HEK293 (cell line): ENCODE data around the gene PANX3.
A peak's percentile ranks its signal among the peaks of the same experiment; 100 is the strongest.

Source experiments
- CTCF ChIA-PET: fragments of 350-600 bp; formaldehyde crosslinking; extraction: SDS; loops from one replicate; lab custom pipeline; 2021; ENCODE audit warnings: antibody characterized with exemption; lab: Yijun Ruan, JAX
- POLR2A ChIA-PET: fragments of 300-600 bp; formaldehyde crosslinking; extraction: SDS; loops from one replicate; lab custom pipeline; 2020; ENCODE audit warnings: antibody characterized with exemption, inconsistent platforms; lab: Yijun Ruan, JAX
- H3K27ac ChIP-seq: fragments of 200-500 bp; sonication (Bioruptor generic); 2 replicates; pipeline ENCODE4 v1.5.1; 2014; ENCODE audit warnings: low read depth, low read length, control low read depth, inconsistent platforms; ENCODE audit errors: extremely low read depth
- H3K36me3 ChIP-seq, 2 experiments: fragments of 200-500 bp in 1 of 2; sonication (Bioruptor generic) in 1 of 2; 1 replicate in 1 of 2; 2 replicates in 1 of 2; pipeline ENCODE4 v1.5.1; 2014 to 2017; ENCODE audit warnings: inconsistent platforms in 2 of 2, low read length in 2 of 2; ENCODE audit not compliant: control insufficient read depth in 2 of 2, insufficient read depth in 1 of 2
- H3K4me1 ChIP-seq: fragments of 200-500 bp; sonication (Bioruptor generic); 2 replicates; pipeline ENCODE4 v1.5.1; 2014; ENCODE audit warnings: mild to moderate bottlenecking, low read length, inconsistent platforms; ENCODE audit not compliant: control insufficient read depth, insufficient read depth
- H3K4me3 ChIP-seq: 2 replicates; pipeline ENCODE4 v1.5.1; 2011; ENCODE audit warnings: low read depth, mild to moderate bottlenecking, control low read depth, low read length, moderate library complexity
- H3K9me3 ChIP-seq: fragments of 200-500 bp; sonication (Bioruptor generic); 2 replicates; pipeline ENCODE4 v1.5.1; 2014; ENCODE audit warnings: low read depth, low read length, inconsistent platforms; ENCODE audit not compliant: control insufficient read depth, insufficient read depth
- PRDM4 ChIP-seq: fragments of 450-650 bp; formaldehyde crosslinking; IDR thresholded peaks from 2 replicates; pipeline ENCODE4 v1.5.1; 2017; ENCODE audit warnings: missing biosample characterization, missing genetic modification characterization
- TRIM28 ChIP-seq: IDR thresholded peaks from 2 replicates; pipeline ENCODE4 v1.6.1; 2011; ENCODE audit warnings: low read length, control low read depth, borderline replicate concordance
- ZBTB26 ChIP-seq: fragments of 450-650 bp; formaldehyde crosslinking; optimal IDR thresholded peaks from 2 replicates; pipeline ENCODE3; 2016; ENCODE audit warnings: missing biosample characterization, mild to moderate bottlenecking, missing genetic modification characterization
- ZFHX2 ChIP-seq: fragments of 450-650 bp; formaldehyde crosslinking; conservative IDR thresholded peaks from 2 replicates; pipeline ENCODE4 v1.5.1; 2016; ENCODE audit warnings: missing biosample characterization, missing genetic modification characterization
- ZNF112 ChIP-seq: fragments of 450-650 bp; formaldehyde crosslinking; IDR thresholded peaks from 2 replicates; pipeline ENCODE4 v1.5.0; 2017; ENCODE audit warnings: missing biosample characterization, missing genetic modification characterization
- ZNF138 ChIP-seq: fragments of 450-650 bp; formaldehyde crosslinking; IDR thresholded peaks from 2 replicates; pipeline ENCODE4 v1.5.1; 2016; ENCODE audit warnings: missing biosample characterization, missing genetic modification characterization, borderline replicate concordance
- ZNF140 ChIP-seq: fragments of 450-650 bp; formaldehyde crosslinking; IDR thresholded peaks from 2 replicates; pipeline ENCODE4 v1.5.1; 2016; ENCODE audit warnings: missing biosample characterization, missing genetic modification characterization
- ZNF18 ChIP-seq: fragments of 450-650 bp; formaldehyde crosslinking; IDR thresholded peaks from 2 replicates; pipeline ENCODE4 v1.5.1; 2016; ENCODE audit warnings: missing biosample characterization, missing genetic modification characterization
- ZNF248 ChIP-seq: fragments of 450-650 bp; formaldehyde crosslinking; IDR thresholded peaks from 2 replicates; pipeline ENCODE4 v1.5.1; 2017; ENCODE audit warnings: missing biosample characterization, missing genetic modification characterization
- ZNF266 ChIP-seq: fragments of 450-650 bp; formaldehyde crosslinking; IDR thresholded peaks from 2 replicates; pipeline ENCODE4 v1.5.1; 2016; ENCODE audit warnings: missing biosample characterization, missing genetic modification characterization, low read depth
- ZNF274 ChIP-seq, 2 experiments: fragments of 200-500 bp in 1 of 2; fragments of 450-650 bp in 1 of 2; sonication (Bioruptor generic) in 1 of 2; formaldehyde crosslinking in 1 of 2; IDR thresholded peaks; 2 replicates each; pipeline versions ENCODE4 v1.5.1 to v1.6.1; 2014 to 2016; ENCODE audit warnings: borderline replicate concordance in 1 of 2, inconsistent platforms in 1 of 2, low read length in 1 of 2, missing biosample characterization in 1 of 2, missing genetic modification characterization in 1 of 2
- ZNF354C ChIP-seq: fragments of 450-650 bp; formaldehyde crosslinking; IDR thresholded peaks from 2 replicates; pipeline ENCODE4 v1.5.1; 2016; ENCODE audit warnings: missing biosample characterization, missing genetic modification characterization, low read depth, borderline replicate concordance
- ZNF473 ChIP-seq: fragments of 450-650 bp; formaldehyde crosslinking; IDR thresholded peaks from 2 replicates; pipeline ENCODE4 v1.5.1; 2017; ENCODE audit warnings: missing biosample characterization, missing genetic modification characterization
- ZNF510 ChIP-seq: fragments of 450-650 bp; formaldehyde crosslinking; IDR thresholded peaks from 2 replicates; pipeline ENCODE4 v1.5.1; 2018; ENCODE audit warnings: mild to moderate bottlenecking, missing genetic modification characterization, missing biosample characterization; ENCODE audit not compliant: insufficient replicate concordance
- ZNF555 ChIP-seq: fragments of 450-650 bp; formaldehyde crosslinking; conservative IDR thresholded peaks from 2 replicates; pipeline ENCODE4 v1.5.1; 2017; ENCODE audit warnings: missing biosample characterization, mild to moderate bottlenecking, missing genetic modification characterization, inconsistent platforms
- ZNF585B ChIP-seq: fragments of 450-650 bp; formaldehyde crosslinking; IDR thresholded peaks from 2 replicates; pipeline ENCODE4 v1.5.1; 2016; ENCODE audit warnings: missing biosample characterization, missing genetic modification characterization
- ZNF626 ChIP-seq: fragments of 450-650 bp; sonication (Bioruptor Pico); formaldehyde crosslinking; IDR thresholded peaks from 2 replicates; pipeline ENCODE4 v1.5.1; 2018; ENCODE audit warnings: missing biosample characterization, missing genetic modification characterization, inconsistent platforms
- ZNF677 ChIP-seq: fragments of 450-650 bp; IDR thresholded peaks from 2 replicates; pipeline ENCODE4 v1.5.0; 2018; ENCODE audit warnings: missing biosample characterization, mild to moderate bottlenecking, missing genetic modification characterization, moderate library complexity
- ZNF747 ChIP-seq: fragments of 450-650 bp; formaldehyde crosslinking; IDR thresholded peaks from 2 replicates; pipeline ENCODE4 v1.5.1; 2016; ENCODE audit warnings: missing biosample characterization, missing genetic modification characterization
- ZNF777 ChIP-seq: fragments of 450-650 bp; formaldehyde crosslinking; IDR thresholded peaks from 2 replicates; pipeline ENCODE4 v1.5.1; 2017; ENCODE audit warnings: missing biosample characterization, missing genetic modification characterization, borderline replicate concordance
- ZNF785 ChIP-seq: fragments of 450-650 bp; formaldehyde crosslinking; IDR thresholded peaks from 2 replicates; pipeline ENCODE4 v1.5.1; 2016; ENCODE audit warnings: missing biosample characterization, missing genetic modification characterization
- ZSCAN16 ChIP-seq: fragments of 450-650 bp; formaldehyde crosslinking; IDR thresholded peaks from 2 replicates; pipeline ENCODE4 v1.5.1; 2016; ENCODE audit warnings: missing biosample characterization, missing genetic modification characterization
- TF ChIP-seq, protein P1 (sequence below): fragments of 450-650 bp; formaldehyde crosslinking; IDR thresholded peaks from 2 replicates; pipeline ENCODE4 v1.5.0; 2017; ENCODE audit warnings: missing biosample characterization, missing genetic modification characterization, borderline replicate concordance

Gene PANX3

DNA sequence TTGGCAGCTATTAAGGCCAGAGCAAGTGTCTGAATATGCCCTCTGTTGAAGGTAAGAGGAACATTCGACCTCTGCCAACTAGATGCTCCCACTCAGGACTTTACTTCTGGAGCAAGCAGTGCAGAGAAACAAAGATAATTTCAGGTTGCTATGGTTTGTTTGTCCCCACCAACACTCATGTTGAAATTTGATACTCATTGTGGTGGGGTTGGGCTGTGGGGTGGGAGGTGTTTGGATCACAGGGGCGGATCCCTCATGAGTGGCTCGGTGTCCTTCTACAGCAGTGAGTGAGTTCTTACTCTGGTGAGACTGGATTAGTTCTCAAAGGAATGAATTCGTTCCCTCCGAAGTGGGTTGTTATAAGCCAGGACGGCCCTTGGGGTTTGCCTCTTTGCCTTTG, 29.4 kb upstream of the PANX3 start (continued):
- TF ChIP-seq, protein P1, sequence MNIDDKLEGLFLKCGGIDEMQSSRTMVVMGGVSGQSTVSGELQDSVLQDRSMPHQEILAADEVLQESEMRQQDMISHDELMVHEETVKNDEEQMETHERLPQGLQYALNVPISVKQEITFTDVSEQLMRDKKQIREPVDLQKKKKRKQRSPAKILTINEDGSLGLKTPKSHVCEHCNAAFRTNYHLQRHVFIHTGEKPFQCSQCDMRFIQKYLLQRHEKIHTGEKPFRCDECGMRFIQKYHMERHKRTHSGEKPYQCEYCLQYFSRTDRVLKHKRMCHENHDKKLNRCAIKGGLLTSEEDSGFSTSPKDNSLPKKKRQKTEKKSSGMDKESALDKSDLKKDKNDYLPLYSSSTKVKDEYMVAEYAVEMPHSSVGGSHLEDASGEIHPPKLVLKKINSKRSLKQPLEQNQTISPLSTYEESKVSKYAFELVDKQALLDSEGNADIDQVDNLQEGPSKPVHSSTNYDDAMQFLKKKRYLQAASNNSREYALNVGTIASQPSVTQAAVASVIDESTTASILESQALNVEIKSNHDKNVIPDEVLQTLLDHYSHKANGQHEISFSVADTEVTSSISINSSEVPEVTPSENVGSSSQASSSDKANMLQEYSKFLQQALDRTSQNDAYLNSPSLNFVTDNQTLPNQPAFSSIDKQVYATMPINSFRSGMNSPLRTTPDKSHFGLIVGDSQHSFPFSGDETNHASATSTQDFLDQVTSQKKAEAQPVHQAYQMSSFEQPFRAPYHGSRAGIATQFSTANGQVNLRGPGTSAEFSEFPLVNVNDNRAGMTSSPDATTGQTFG (tag by site-specific recombination) = no peak
- no peak for TF ChIP-seq ZNF18 (tag by site-specific recombination)
- 0 out of 2 replicates have a peak, but pooled peaks have one; percentile 23 for TF ChIP-seq ZSCAN16 (tag by site-specific recombination)
- TF ChIP-seq ZNF138 (tag by site-specific recombination) = no peak
- TF ChIP-seq PRDM4 (tag by site-specific recombination) = no peak
- no peak for TF ChIP-seq ZNF510 (tag by site-specific recombination)
- TF ChIP-seq ZNF266 (tag by site-specific recombination) = no peak

DNA sequence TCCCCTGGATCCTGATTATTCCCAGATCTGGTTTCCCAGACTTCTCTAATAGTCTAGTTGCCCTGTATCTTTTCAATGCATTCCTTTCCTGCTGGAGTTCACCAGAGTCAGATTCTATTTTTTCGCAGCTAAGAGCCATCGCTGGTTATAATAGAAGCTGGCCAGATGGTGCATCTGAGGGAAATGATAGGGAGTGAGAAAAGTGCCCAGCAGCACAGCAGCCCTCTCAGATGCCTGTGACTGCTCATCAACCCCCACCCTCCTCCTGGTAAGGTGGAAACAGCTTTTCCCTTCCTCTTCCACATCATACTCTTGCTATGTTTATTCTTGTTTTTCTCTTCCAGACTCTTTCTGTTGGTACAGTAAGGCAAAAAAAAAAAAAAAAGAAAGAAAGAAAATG, 28.7 kb upstream of the PANX3 start:
- Histone ChIP-seq H3K36me3 (no peaks in the 10 kb centered on the region), H3K4me3 (no peak overlapping the region), H3K9me3 (no peaks in the 10 kb centered on the region), H3K27ac (no peak overlapping the region), H3K4me1 (no peaks in the 10 kb centered on the region)
- ChIA-PET CTCF (interaction anchor here (0.5 to 1.3 kb wide), 3 partner anchors 22 to 180 kb away, joined by 3 to 7 read pairs (median 3); no protein-coding TSS in a partner anchor), POLR2A (no interaction called here)
- no peak for TF ChIP-seq ZFHX2 (tag by site-specific recombination)
- no peak for TF ChIP-seq ZNF555 (tag by site-specific recombination)
- TF ChIP-seq ZNF112 (tag by site-specific recombination) = no peak
- TF ChIP-seq ZNF274 (IDR thresholded peaks at IDR 0.05; ENCODE audit: low read length) = no peak
- TF ChIP-seq ZNF274 (tag by site-specific recombination; IDR thresholded peaks at IDR 0.05; ENCODE audit: borderline replicate concordance) = no peak
- TF ChIP-seq ZNF785 (tag by site-specific recombination) = no peak
- no peak for TF ChIP-seq ZNF626 (tag by site-specific recombination)
- no peak for TF ChIP-seq ZNF473
- TF ChIP-seq ZNF354C (tag by site-specific recombination) = no peak
- no peak for TF ChIP-seq TRIM28
- TF ChIP-seq ZNF140 (tag by site-specific recombination) = no peak
- no peak for TF ChIP-seq ZBTB26 (tag by site-specific recombination)
- no peak for TF ChIP-seq ZNF777 (tag by site-specific recombination)
- TF ChIP-seq ZNF585B (tag by site-specific recombination) = no peak
- no peak for TF ChIP-seq ZNF248 (tag by site-specific recombination)
- no peak for TF ChIP-seq ZNF747 (tag by site-specific recombination)
- no peak for TF ChIP-seq ZNF677 (tag by site-specific recombination)
- TF ChIP-seq, all 188 proteins: peak for 0
